Progenitor cell of endocrine pancreas (in vitro differentiated cells): ENCODE data around the gene CTNNA3. TPM values are rescaled to one million over a fixed set of nuclear protein-coding genes. Genes with fewer than 3 reads are reported as not detected.

Source experiments
- DNase-seq: peaks from one replicate; pipeline ENCODE4 v3.0.0; 2021; ENCODE audit warnings: low spot score; ENCODE audit not compliant: unreplicated experiment
- H3K27ac Mint-ChIP-seq: 2 replicates; pipeline ENCODE4 v1.8.0; 2021; ENCODE audit warnings: mild to moderate bottlenecking, moderate library complexity, mixed read lengths
- H3K27me3 Mint-ChIP-seq: 2 replicates; pipeline ENCODE4 v1.8.0; 2021; ENCODE audit warnings: mixed read lengths
- H3K36me3 Mint-ChIP-seq: 2 replicates; pipeline ENCODE4 v1.8.0; 2022; ENCODE audit warnings: mixed read lengths; ENCODE audit not compliant: insufficient read depth
- H3K4me1 Mint-ChIP-seq: 2 replicates; pipeline ENCODE4 v1.8.0; 2021; ENCODE audit warnings: low read depth, mixed read lengths
- H3K4me3 Mint-ChIP-seq: 2 replicates; pipeline ENCODE4 v1.8.0; 2021; ENCODE audit warnings: low read depth, mild to moderate bottlenecking, moderate library complexity, mixed read lengths
- H3K9me3 Mint-ChIP-seq: 2 replicates; pipeline ENCODE4 v1.8.0; 2021; ENCODE audit warnings: low read depth, mixed read lengths
- total RNA-seq: library from RNA; stranded (reverse); gene quantifications from 2 replicates; pipeline ENCODE4 v1.2.1, GENCODE V29; 2021
- TF ChIP-seq, protein P1 (sequence below): fragments of 200-600 bp; sonication (generic); IDR thresholded peaks from one replicate; pipeline ENCODE4 v1.5.0; 2021; ENCODE audit warnings: antibody characterized with exemption, mild to moderate bottlenecking; ENCODE audit not compliant: unreplicated experiment

The CTNNA3 gene
- total RNA-seq, 1 donor from 2014 or later = 1.7 TPM

DNA sequence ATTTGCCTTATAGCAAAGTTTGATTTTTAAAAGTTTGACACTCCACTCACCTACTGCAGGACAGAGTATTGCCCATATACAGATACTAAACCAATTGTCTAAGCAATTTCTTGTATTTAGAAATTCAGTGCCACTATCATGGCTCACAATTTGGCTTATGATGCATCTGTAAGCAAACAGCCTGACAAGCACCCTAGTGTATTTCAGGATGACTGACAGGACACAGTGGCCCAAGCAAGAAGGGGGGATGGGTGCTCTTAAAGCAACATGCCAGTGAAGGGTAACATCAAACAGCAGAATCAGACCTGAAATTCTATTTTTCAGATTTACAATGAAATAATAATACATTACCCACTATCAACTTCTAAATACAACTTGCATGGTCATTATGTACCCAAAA is 30.5 kb downstream of the CTNNA3 start:
- H3K27me3 Mint-ChIP-seq = no peaks in the 10 kb centered on the region

DNA sequence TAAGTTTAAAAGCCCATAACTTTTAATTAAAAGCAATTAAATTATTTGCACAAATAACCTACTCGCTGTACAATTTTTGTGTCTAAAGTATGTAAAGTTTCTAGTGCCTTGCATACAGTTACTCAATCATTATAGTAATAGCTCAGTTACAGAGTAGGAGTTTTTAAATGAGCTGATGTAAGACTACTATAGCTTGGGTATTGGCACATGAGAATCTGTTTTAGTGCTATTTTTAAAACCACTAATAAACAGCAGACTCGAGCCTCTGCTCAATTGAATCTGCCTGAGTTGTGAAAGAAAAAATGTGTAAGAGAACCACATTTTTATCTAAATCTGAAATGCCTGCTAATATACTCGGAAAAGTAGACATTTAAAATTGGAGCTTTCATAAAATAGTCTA is 31.1 kb downstream of the CTNNA3 start:
- H3K27me3 Mint-ChIP-seq = peaks cover 4% of the 10 kb centered on the region
- H3K4me3 Mint-ChIP-seq = no peak overlapping the region
- no peak overlapping the region for H3K27ac Mint-ChIP-seq
- DNase-seq = no peak
- no peaks in the 10 kb centered on the region for H3K36me3 Mint-ChIP-seq
- peaks cover 4% of the 10 kb centered on the region for H3K4me1 Mint-ChIP-seq
- no peaks in the 10 kb centered on the region for H3K9me3 Mint-ChIP-seq
- TF ChIP-seq, protein P1, sequence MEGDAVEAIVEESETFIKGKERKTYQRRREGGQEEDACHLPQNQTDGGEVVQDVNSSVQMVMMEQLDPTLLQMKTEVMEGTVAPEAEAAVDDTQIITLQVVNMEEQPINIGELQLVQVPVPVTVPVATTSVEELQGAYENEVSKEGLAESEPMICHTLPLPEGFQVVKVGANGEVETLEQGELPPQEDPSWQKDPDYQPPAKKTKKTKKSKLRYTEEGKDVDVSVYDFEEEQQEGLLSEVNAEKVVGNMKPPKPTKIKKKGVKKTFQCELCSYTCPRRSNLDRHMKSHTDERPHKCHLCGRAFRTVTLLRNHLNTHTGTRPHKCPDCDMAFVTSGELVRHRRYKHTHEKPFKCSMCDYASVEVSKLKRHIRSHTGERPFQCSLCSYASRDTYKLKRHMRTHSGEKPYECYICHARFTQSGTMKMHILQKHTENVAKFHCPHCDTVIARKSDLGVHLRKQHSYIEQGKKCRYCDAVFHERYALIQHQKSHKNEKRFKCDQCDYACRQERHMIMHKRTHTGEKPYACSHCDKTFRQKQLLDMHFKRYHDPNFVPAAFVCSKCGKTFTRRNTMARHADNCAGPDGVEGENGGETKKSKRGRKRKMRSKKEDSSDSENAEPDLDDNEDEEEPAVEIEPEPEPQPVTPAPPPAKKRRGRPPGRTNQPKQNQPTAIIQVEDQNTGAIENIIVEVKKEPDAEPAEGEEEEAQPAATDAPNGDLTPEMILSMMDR = no peak

More for the DNA sequence above, 30.5 kb downstream of the CTNNA3 start:
- DNase-seq = no peak
- no peak overlapping the region for H3K27ac Mint-ChIP-seq
- H3K9me3 Mint-ChIP-seq = no peaks in the 10 kb centered on the region
- peaks cover 4% of the 10 kb centered on the region for H3K4me1 Mint-ChIP-seq
- H3K4me3 Mint-ChIP-seq = no peak overlapping the region
- TF ChIP-seq, protein P1 = no peak
- H3K36me3 Mint-ChIP-seq = no peaks in the 10 kb centered on the region

DNA sequence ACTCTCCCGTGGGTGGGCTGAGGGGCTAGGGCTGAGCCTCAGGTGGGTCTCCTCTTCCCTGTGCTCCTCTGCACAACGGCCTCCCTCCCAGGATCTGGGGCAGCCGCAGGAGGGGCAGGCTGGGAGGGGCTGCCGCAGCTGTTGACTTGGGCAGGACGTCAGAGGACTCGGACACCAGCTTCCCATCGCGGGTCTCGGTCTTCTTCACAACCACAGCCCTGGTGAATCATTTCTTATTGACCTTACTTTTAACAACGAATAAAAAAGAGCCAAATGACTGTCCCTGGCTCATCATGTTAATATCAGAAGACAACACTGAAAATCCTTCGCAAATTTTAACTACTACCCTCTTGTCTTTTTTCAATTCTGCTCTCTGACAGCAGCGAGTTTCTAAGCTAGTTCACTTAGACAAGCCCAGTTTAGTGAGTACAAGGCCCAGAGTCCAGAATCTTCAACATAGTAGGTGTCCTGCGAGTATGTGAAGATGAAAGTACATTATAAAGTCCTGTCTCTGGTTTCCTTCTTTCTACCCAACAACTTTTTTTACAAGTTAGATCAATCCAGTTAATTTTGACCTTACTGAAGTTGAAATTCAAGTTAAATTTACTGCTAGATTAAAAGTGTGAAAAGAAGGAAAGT is 32.4 kb downstream of the CTNNA3 start:
- peaks cover 4% of the 10 kb centered on the region for H3K27me3 Mint-ChIP-seq
- TF ChIP-seq, protein P1 = no peak
- no peak overlapping the region for H3K27ac Mint-ChIP-seq

DNA sequence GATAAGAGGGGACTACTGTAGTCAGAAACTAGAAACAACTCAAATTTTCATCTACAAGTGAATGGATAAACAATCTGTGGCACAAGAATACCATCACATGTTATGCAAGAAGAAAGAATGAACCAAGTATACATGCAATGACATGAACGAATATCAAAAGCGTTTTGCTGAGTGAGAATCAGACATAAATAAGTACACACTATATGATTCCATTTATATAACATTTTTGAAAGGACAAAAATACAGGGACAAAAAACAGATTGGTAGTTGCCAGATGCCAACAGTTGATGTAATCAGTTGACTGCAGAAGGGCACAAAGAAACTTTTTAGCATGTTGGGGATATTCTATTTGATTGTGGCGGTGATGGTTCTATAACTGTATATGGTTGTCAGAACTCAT is 33.6 kb downstream of the CTNNA3 start:
- TF ChIP-seq, protein P1 = no peak
- DNase-seq = no peak
- H3K36me3 Mint-ChIP-seq = no peaks in the 10 kb centered on the region
- no peaks in the 10 kb centered on the region for H3K9me3 Mint-ChIP-seq
- H3K27me3 Mint-ChIP-seq = peaks cover 4% of the 10 kb centered on the region
- no peak overlapping the region for H3K4me3 Mint-ChIP-seq
- H3K4me1 Mint-ChIP-seq = peaks cover 12% of the 10 kb centered on the region
- no peak overlapping the region for H3K27ac Mint-ChIP-seq

More for the DNA sequence above, 32.4 kb downstream of the CTNNA3 start:
- H3K4me1 Mint-ChIP-seq = peaks cover 6% of the 10 kb centered on the region
- no peaks in the 10 kb centered on the region for H3K9me3 Mint-ChIP-seq
- no peaks in the 10 kb centered on the region for H3K36me3 Mint-ChIP-seq
- DNase-seq = no peak
- H3K4me3 Mint-ChIP-seq = no peak overlapping the region

DNA sequence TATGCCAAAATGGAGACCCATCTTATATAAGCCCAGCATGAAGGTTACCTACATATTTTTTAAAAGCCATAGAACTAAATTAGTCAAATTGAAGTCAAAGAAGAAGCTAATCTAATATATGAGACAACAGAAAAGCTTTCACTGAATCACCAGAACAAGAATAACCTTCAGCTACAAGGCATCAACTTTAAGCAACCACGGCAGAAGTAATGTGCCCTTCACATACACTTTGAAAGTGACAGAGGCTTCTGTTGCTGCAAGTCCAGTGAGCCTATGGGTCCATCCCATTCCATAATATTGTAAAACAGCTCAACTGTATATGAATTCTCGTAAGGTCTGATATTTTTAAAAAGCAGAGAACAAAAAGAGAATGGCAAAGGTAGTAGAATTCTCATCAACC is 36.5 kb downstream of the CTNNA3 start:
- Mint-ChIP-seq H3K36me3 (no peaks in the 10 kb centered on the region), H3K4me3 (no peak overlapping the region), H3K4me1 (peaks cover 20% of the 10 kb centered on the region), H3K27ac (no peak overlapping the region), H3K27me3 (peaks cover 4% of the 10 kb centered on the region), H3K9me3 (no peaks in the 10 kb centered on the region)
- no peak for DNase-seq
- TF ChIP-seq, protein P1 = no peak
